HepG2 (cell line): ENCODE results near the gene PPP2R5B. TPM values are rescaled to one million over a fixed set of nuclear protein-coding genes. Genes with fewer than 3 reads are reported as not detected.

Experiments
- ATAC-seq: fragments of 200-7000 bp; cut with Tn5 transposase; 3 replicates; pipeline ENCODE4 v1.9.1; 2020; ENCODE audit warnings: mild to moderate bottlenecking, moderate library complexity
- BruUV-seq: library from RNA; stranded (reverse); fragments of 400-500 nt; replicated peaks from 2 replicates; lab custom pipeline; 2021; lab: Mats Ljungman, UMichigan
- CTCF ChIA-PET: fragments of 300-600 bp; formaldehyde crosslinking; extraction: SDS; loops from one replicate; lab custom pipeline; 2021; ENCODE audit warnings: low total read pairs, inconsistent platforms, low intra/inter-chr PET ratio; lab: Yijun Ruan, JAX
- POLR2A ChIA-PET: fragments of 350-600 bp; sonication (Branson Sonifier 250); formaldehyde crosslinking; loops from one replicate; lab custom pipeline; 2020; ENCODE audit warnings: antibody characterized with exemption, inconsistent platforms; lab: Yijun Ruan, JAX
- DNase-seq: peaks from one replicate; pipeline ENCODE4 v3.0.0-alpha.2; 2015; ENCODE audit warnings: low spot score
- FAIRE-seq: peaks from 3 replicates; lab custom pipeline; 2011; peaks lifted over from hg19 to GRCh38; lab: Jason Lieb, UNC
- H2AFZ ChIP-seq: one replicate; pipeline ENCODE4 v1.6.1; 2011; ENCODE audit warnings: low read length, inconsistent platforms
- H3K27ac ChIP-seq: fragments of 300-600 bp; 3 replicates; pipeline ENCODE4 v1.8.0; 2011; ENCODE audit warnings: mixed run types, mild to moderate bottlenecking, mixed read lengths, low read length, inconsistent platforms; ENCODE audit not compliant: insufficient read depth; ENCODE audit errors: extremely low read length
- H3K27me3 ChIP-seq, 2 experiments: fragments of 200-600 bp in 1 of 2; 2 replicates in 1 of 2; 3 replicates in 1 of 2; pipeline versions ENCODE4 v1.6.0 to v1.8.0; 2011; ENCODE audit warnings: low read length in 2 of 2, mild to moderate bottlenecking in 2 of 2, moderate library complexity in 2 of 2, inconsistent platforms in 1 of 2; ENCODE audit not compliant: insufficient read depth in 2 of 2, control insufficient read depth in 1 of 2
- H3K36me3 ChIP-seq, 2 experiments: fragments of 200-600 bp in 1 of 2; replicated peaks in 1 of 2; 2 replicates in 1 of 2; 3 replicates in 1 of 2; pipeline versions ENCODE4 v1.5.1 to v1.8.0; 2011; ENCODE audit warnings: low read length in 2 of 2, inconsistent platforms in 1 of 2; ENCODE audit not compliant: insufficient read depth in 2 of 2, control insufficient read depth in 1 of 2
- H3K4me1 ChIP-seq: 2 replicates; pipeline ENCODE4 v1.5.1; 2012; ENCODE audit warnings: low read length, inconsistent platforms; ENCODE audit not compliant: insufficient read depth
- H3K4me2 ChIP-seq: 2 replicates; pipeline ENCODE4 v1.6.0; 2011; ENCODE audit warnings: low read depth, low read length, inconsistent platforms
- H3K4me3 ChIP-seq, 3 experiments: fragments of 200-600 bp in 1 of 3; sonication (generic), shearing (Covaris generic) in 1 of 3; replicated peaks in 1 of 3; 2 replicates each; pipeline ENCODE4 v1.5.1; 2011 to 2016; ENCODE audit warnings: low read length in 3 of 3, inconsistent platforms in 2 of 3, low read depth in 2 of 3, mild to moderate bottlenecking in 2 of 3, control low read depth in 1 of 3, mixed read lengths in 1 of 3; ENCODE audit not compliant: insufficient read depth in 1 of 3
- H3K79me2 ChIP-seq: one replicate; pipeline ENCODE4 v1.6.1; 2011; ENCODE audit warnings: low read length, inconsistent platforms; ENCODE audit not compliant: insufficient read depth
- H3K9ac ChIP-seq: 2 replicates; pipeline ENCODE4 v1.6.0; 2011; ENCODE audit warnings: mild to moderate bottlenecking, low read depth, low read length, inconsistent platforms; ENCODE audit not compliant: insufficient read depth
- H3K9me3 ChIP-seq: 2 replicates; pipeline ENCODE4 v1.5.1; 2012; ENCODE audit warnings: mild to moderate bottlenecking, low read length
- H4K20me1 ChIP-seq: 2 replicates; pipeline ENCODE4 v1.6.0; 2011; ENCODE audit warnings: inconsistent platforms, mild to moderate bottlenecking, low read length, moderate library complexity; ENCODE audit not compliant: insufficient read depth
- DZIP1 ChIP-seq: sonication (generic); formaldehyde crosslinking; IDR thresholded peaks from 2 replicates; pipeline ENCODE4 v1.5.0; 2020; ENCODE audit warnings: mild to moderate bottlenecking, missing genetic modification reagents
- MTERF4 ChIP-seq: sonication (generic); formaldehyde crosslinking; IDR thresholded peaks from 2 replicates; pipeline ENCODE4 v1.8.0; 2023; ENCODE audit warnings: mild to moderate bottlenecking, missing genetic modification reagents
- MTF1 ChIP-seq: sonication (generic); formaldehyde crosslinking; IDR thresholded peaks from 2 replicates; pipeline ENCODE4 v1.5.0; 2020; ENCODE audit warnings: missing genetic modification reagents
- POLR2AphosphoS5 ChIP-seq: IDR thresholded peaks from 2 replicates; pipeline ENCODE4 v1.6.1; 2012; ENCODE audit warnings: low read depth, low read length
- RBFOX2 ChIP-seq: fragments of 200-400 bp; formaldehyde crosslinking; IDR thresholded peaks from 2 replicates; pipeline ENCODE4 v1.6.1; 2017; ENCODE audit warnings: low read depth, mild to moderate bottlenecking, low read length
- TFDP1 ChIP-seq: IDR thresholded peaks from 2 replicates; pipeline ENCODE4 v1.6.1; 2016; ENCODE audit warnings: missing compliant biosample characterization, missing genetic modification reagents, borderline replicate concordance
- ZNF34 ChIP-seq: sonication (generic); formaldehyde crosslinking; IDR thresholded peaks from 2 replicates; pipeline ENCODE4 v1.4.0; 2020; ENCODE audit warnings: mild to moderate bottlenecking, missing genetic modification reagents, borderline replicate concordance
- ZNF569 ChIP-seq: sonication (generic); formaldehyde crosslinking; IDR thresholded peaks from 2 replicates; pipeline ENCODE4 v1.5.0; 2020; ENCODE audit warnings: mild to moderate bottlenecking, missing genetic modification reagents, moderate library complexity, borderline replicate concordance
- WGBS: methylation state at CpG from one replicate; pipeline ENCODE4 v1.1.6; 2017; ENCODE audit warnings: low lambda C conversion rate; 5-methylcytosine and 5-hydroxymethylcytosine counted together
- in situ Hi-C: cut with HindIII; loops from 2 replicates; pipeline ENCODE4 v1.10.0; 2017; ENCODE audit warnings: low pct_unique_long_range_greater_than_20kb; ENCODE audit not compliant: extremely low pct_ligation_motif_present
- intact Hi-C: fragments of 100-400 bp; cut with micrococcal nuclease; formaldehyde crosslinking; loops from one replicate; pipeline ENCODE4 v1.10.0; 2022; ENCODE audit not compliant: unreplicated experiment
- polyA plus RNA-seq, 8 experiments: library from polyadenylated mRNA; depleted of rRNA in 3 of 8; stranded (reverse) in 7 of 8; unstranded in 1 of 8; fragments of >200 nt; fragmentation: Illumina TruSeq in 4 of 8; extraction: Trizol in 4 of 8; gene quantifications; 2 replicates each; pipeline versions ENCODE4 v1.2.1 to v1.2.3, GENCODE V29; 2011 to 2016; ENCODE audit warnings: low read depth in 4 of 8, missing spikeins in 1 of 8, mixed read lengths in 1 of 8; ENCODE audit not compliant: insufficient read depth in 1 of 8
- total RNA-seq, 5 experiments: library from RNA; depleted of rRNA; stranded (reverse); fragments of >200 nt; fragmentation: Illumina TruSeq; extraction: Trizol; gene quantifications; 2 replicates each; pipeline ENCODE4 v1.2.3, GENCODE V29; 2016; ENCODE audit warnings: low read depth in 1 of 5

PPP2R5B gene
- total and polyA plus RNA-seq, 2 of the 13 experiments (the other 11 are each of a cell fraction or from before 2014, with no cell fraction given): 2.3 to 8.3 TPM

DNA sequence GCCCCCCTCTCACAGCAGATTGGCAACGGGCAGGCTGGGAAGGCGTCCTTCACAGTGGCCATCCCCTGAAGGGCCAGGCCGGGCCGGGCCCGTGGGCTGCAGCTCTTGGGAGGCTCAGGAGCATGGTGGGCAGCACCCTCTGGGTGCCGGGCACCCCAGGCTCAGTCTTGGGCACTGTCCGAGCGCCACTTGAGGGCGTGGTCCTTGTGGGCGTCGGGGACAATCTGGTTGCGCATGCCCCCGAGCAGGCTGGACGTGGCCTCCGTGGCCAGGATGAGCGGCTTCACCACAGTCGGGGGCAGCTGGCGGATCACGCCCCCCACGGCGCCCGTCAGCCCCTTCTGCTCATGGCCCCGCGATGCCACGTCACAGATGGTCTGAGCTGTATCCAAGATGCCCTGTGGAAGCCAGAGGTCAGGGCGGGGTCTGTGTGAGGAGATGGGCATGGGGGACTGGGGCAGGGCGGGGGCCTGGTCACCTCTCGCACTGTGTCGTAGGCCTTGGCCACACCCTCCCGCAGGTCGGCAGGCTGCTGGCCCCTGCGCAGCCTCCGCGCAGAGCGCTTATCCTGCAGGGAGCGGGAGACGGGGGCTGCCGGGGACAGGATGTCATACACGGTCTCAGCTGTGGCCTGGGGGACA, 29.6 kb upstream of the PPP2R5B start:
- intact Hi-C loops: loop anchor here (1.0 kb wide), 2 partner anchors 25 to 48 kb away; no protein-coding TSS in a partner anchor
- H3K9me3 ChIP-seq: no peaks in the 10 kb centered on the region
- TF ChIP-seq ZNF569 (CRISPR knock-in tag) (no peak), DZIP1 (0 out of 2 replicates have a peak, but pooled peaks have one; percentile 69), MTERF4 (CRISPR knock-in tag) (no peak), POLR2AphosphoS5 (no peak), MTF1 (CRISPR knock-in tag) (no peak), TFDP1 (CRISPR knock-in tag) (no peak), RBFOX2 (peak; percentile 14; the same call in 1 of the 2 replicates), ZNF34 (CRISPR knock-in tag) (no peak)
- TF ChIP-seq, all 625 proteins: peak for 2
- H3K27ac ChIP-seq: no peak overlapping the region
- no peak overlapping the region; a peak in 1 of 6 replicates for H3K4me3 ChIP-seq
- POLR2A ChIA-PET: interaction anchor here (3.5 to 3.9 kb wide), 3 partner anchors 25 to 50 kb away, joined by 20 to 26 read pairs (median 20); partner anchors contain the start of gene CDC42BPG
- 82% methylated on average over 6 of the region's 39 CpGs for WGBS
- no peak overlapping the region for H2AFZ ChIP-seq
- no peak for FAIRE-seq
- peak overlapping the region; percentile 94; the same call in 1 of the 2 replicates for H3K4me2 ChIP-seq
- peaks cover 7 to 17% of the 10 kb centered on the region in 2 experiments; a peak in 4 of 5 replicates for H3K36me3 ChIP-seq
- CTCF ChIA-PET: interaction anchor here (1.0 to 3.9 kb wide), 4 partner anchors 16 to 52 kb away, joined by 3 to 72 read pairs (median 6); no protein-coding TSS in a partner anchor
- ATAC-seq: no peak
- DNase-seq: no peak
- no peaks in the 10 kb centered on the region; a peak in 1 of 5 replicates for H3K27me3 ChIP-seq
- peaks cover 40% of the 10 kb centered on the region for H3K4me1 ChIP-seq
- no TSS peak for BruUV-seq
- H3K9ac ChIP-seq: no peak overlapping the region
- peaks cover 6% of the 10 kb centered on the region; the same call in 1 of the 2 replicates for H4K20me1 ChIP-seq
- in situ Hi-C loops: loop anchor here (5.0 kb wide), 2 partner anchors 48 to 108 kb away; no protein-coding TSS in a partner anchor
- H3K79me2 ChIP-seq: peaks cover 27% of the 10 kb centered on the region
